Measurements from ENCODE around the gene PELI2. TPM values are rescaled to one million over a fixed set of nuclear protein-coding genes. Genes with fewer than 3 reads are reported as not detected.

Gene PELI2
- total RNA-seq, 1 donor from 2014 or later, result 27.2 TPM

- Mint-ChIP-seq H3K27me3 (ENCODE audit: insufficient read depth, low read depth) (no peaks in the 10 kb centered on the region), H3K4me3 (no peak overlapping the region), H3K4me1 (peaks cover 10% of the 10 kb centered on the region), H3K9me3 (no peaks in the 10 kb centered on the region), H3K27ac (no peak overlapping the region), H3K36me3 (no peaks in the 10 kb centered on the region)
- Histone ChIP-seq H3K27ac (no peak overlapping the region), H3K27me3 (no peaks in the 10 kb centered on the region), H3K4me2 (no peak overlapping the region), H3F3A (ENCODE audit: low read depth) (peaks cover 13% of the 10 kb centered on the region), H3K36me3 (no peaks in the 10 kb centered on the region), H3K9me3 (ENCODE audit: low read depth) (no peaks in the 10 kb centered on the region), H3K4me3 (no peak overlapping the region), H3K4me1 (peaks cover 32% of the 10 kb centered on the region), H2AFZ (replicated peaks) (no peak overlapping the region), H4K20me1 (ENCODE audit: low read depth) (peaks cover 22% of the 10 kb centered on the region), H3K9ac (no peak overlapping the region), H3K79me2 (ENCODE audit: low read depth) (peaks cover 26% of the 10 kb centered on the region)
- no peak for DNase-seq (ENCODE audit: low spot score)
- TF ChIP-seq EZH2 (IDR thresholded peaks at IDR 0.05) (no peak), EZH2phosphoT487 (IDR thresholded peaks at IDR 0.05) (no peak), CTCF (IDR thresholded peaks at IDR 0.05) (no peak)
Observed at GRCh38 chr14:56206596-56206995, 88.4 kb downstream of the PELI2 start.

- Mint-ChIP-seq H3K27me3 (ENCODE audit: insufficient read depth, low read depth) (no peaks in the 10 kb centered on the region), H3K27ac (no peak overlapping the region), H3K4me3 (no peak overlapping the region), H3K4me1 (peaks cover 18% of the 10 kb centered on the region), H3K36me3 (no peaks in the 10 kb centered on the region), H3K9me3 (no peaks in the 10 kb centered on the region)
- no peak overlapping the region for H3K27ac ChIP-seq
- peaks cover 28% of the 10 kb centered on the region for H3K79me2 ChIP-seq (ENCODE audit: low read depth)
- H3K4me3 ChIP-seq, result no peak overlapping the region
- H3K27me3 ChIP-seq, result no peaks in the 10 kb centered on the region
- H3F3A ChIP-seq (ENCODE audit: low read depth), result peaks cover 8% of the 10 kb centered on the region
- no peak overlapping the region for H3K4me2 ChIP-seq
- no peaks in the 10 kb centered on the region for H3K9me3 ChIP-seq (ENCODE audit: low read depth)
- peaks cover 35% of the 10 kb centered on the region for H3K4me1 ChIP-seq
- TF ChIP-seq EZH2 (IDR thresholded peaks at IDR 0.05) (no peak), EZH2phosphoT487 (IDR thresholded peaks at IDR 0.05) (no peak)
- no peak for DNase-seq (ENCODE audit: low spot score)
- H4K20me1 ChIP-seq (ENCODE audit: low read depth), result peaks cover 24% of the 10 kb centered on the region
- H3K36me3 ChIP-seq, result no peaks in the 10 kb centered on the region
- no peak overlapping the region for H3K9ac ChIP-seq
- no peak overlapping the region for H2AFZ ChIP-seq (replicated peaks)
Observed at GRCh38 chr14:56207626-56208292, 89.5 kb downstream of the PELI2 start.

GRCh38 chr14:56208520-56208919 lies 90.3 kb downstream of the PELI2 start:
- H3K27me3 ChIP-seq, result no peaks in the 10 kb centered on the region
- H3F3A ChIP-seq (ENCODE audit: low read depth), result peaks cover 14% of the 10 kb centered on the region
- Mint-ChIP-seq H3K9me3 (no peaks in the 10 kb centered on the region), H3K4me1 (peaks cover 25% of the 10 kb centered on the region), H3K36me3 (no peaks in the 10 kb centered on the region), H3K27ac (no peak overlapping the region), H3K4me3 (no peak overlapping the region), H3K27me3 (ENCODE audit: insufficient read depth, low read depth) (peaks cover 2% of the 10 kb centered on the region)
- peaks cover 41% of the 10 kb centered on the region for H3K4me1 ChIP-seq
- H3K79me2 ChIP-seq (ENCODE audit: low read depth), result peaks cover 28% of the 10 kb centered on the region
- DNase-seq (ENCODE audit: low spot score), result no peak
- no peak overlapping the region for H2AFZ ChIP-seq (replicated peaks)
- H3K4me2 ChIP-seq, result no peak overlapping the region
- no peak overlapping the region for H3K4me3 ChIP-seq
- no peak overlapping the region for H3K9ac ChIP-seq
- no peaks in the 10 kb centered on the region for H3K9me3 ChIP-seq (ENCODE audit: low read depth)
- H3K36me3 ChIP-seq, result no peaks in the 10 kb centered on the region
- peaks cover 25% of the 10 kb centered on the region for H4K20me1 ChIP-seq (ENCODE audit: low read depth)
- H3K27ac ChIP-seq, result no peak overlapping the region
- TF ChIP-seq EZH2 (IDR thresholded peaks at IDR 0.05) (no peak), EZH2phosphoT487 (IDR thresholded peaks at IDR 0.05) (no peak)

GRCh38 chr14:56210571-56210970 lies 92.4 kb downstream of the PELI2 start:
- H3K27me3 ChIP-seq, result no peaks in the 10 kb centered on the region

More at GRCh38 chr14:56210571-56210970, 92.4 kb downstream of the PELI2 start:
- Histone ChIP-seq H3K4me2 (no peak overlapping the region), H3K9ac (no peak overlapping the region), H2AFZ (replicated peaks) (no peak overlapping the region), H3K36me3 (no peaks in the 10 kb centered on the region), H4K20me1 (ENCODE audit: low read depth) (peaks cover 34% of the 10 kb centered on the region), H3K4me3 (no peak overlapping the region), H3K79me2 (ENCODE audit: low read depth) (peaks cover 16% of the 10 kb centered on the region), H3K27ac (no peak overlapping the region), H3K9me3 (ENCODE audit: low read depth) (no peaks in the 10 kb centered on the region), H3K4me1 (peaks cover 41% of the 10 kb centered on the region), H3F3A (ENCODE audit: low read depth) (peaks cover 9% of the 10 kb centered on the region)
- Mint-ChIP-seq H3K27me3 (ENCODE audit: insufficient read depth, low read depth) (peaks cover 2% of the 10 kb centered on the region), H3K27ac (no peak overlapping the region), H3K4me3 (no peak overlapping the region), H3K36me3 (no peaks in the 10 kb centered on the region), H3K4me1 (peaks cover 36% of the 10 kb centered on the region), H3K9me3 (no peaks in the 10 kb centered on the region)
- DNase-seq (ENCODE audit: low spot score), result no peak
- TF ChIP-seq CTCF (IDR thresholded peaks at IDR 0.05), result no peak
- TF ChIP-seq EZH2phosphoT487 (IDR thresholded peaks at IDR 0.05), result no peak
- TF ChIP-seq EZH2 (IDR thresholded peaks at IDR 0.05), result no peak

Data from neural progenitor cell (in vitro differentiated cells).